Dendritic cell treated with granulocyte-macrophage colony-stimulating factor and Interleukin-4, amounts not matched to agents 40 ng/mL and 50 ng/mL, for 4 days (primary cell): ENCODE measurements around the gene MAOA.
"Not testable (repeated sequence)": the region's sequence is repeated elsewhere in the genome, so short reads cannot be mapped to it uniquely, and the experiment has no call there.

Experiments
- H3K27ac Mint-ChIP-seq: one replicate; pipeline ENCODE4 v1.8.0; 2022; ENCODE audit warnings: mild to moderate bottlenecking, mixed read lengths
- H3K27me3 Mint-ChIP-seq: one replicate; pipeline ENCODE4 v1.8.0; 2022; ENCODE audit warnings: mild to moderate bottlenecking, mixed read lengths
- H3K36me3 Mint-ChIP-seq: one replicate; pipeline ENCODE4 v1.8.0; 2022; ENCODE audit warnings: low read depth, mixed read lengths
- H3K4me1 Mint-ChIP-seq: one replicate; pipeline ENCODE4 v1.8.0; 2022; ENCODE audit warnings: low read depth, mixed read lengths
- H3K4me3 Mint-ChIP-seq: one replicate; pipeline ENCODE4 v1.8.0; 2022; ENCODE audit warnings: mild to moderate bottlenecking, moderate library complexity, mixed read lengths
- H3K9me3 Mint-ChIP-seq: one replicate; pipeline ENCODE4 v1.8.0; 2022; ENCODE audit warnings: mixed read lengths
- intact Hi-C: fragments of 100-400 bp; cut with micrococcal nuclease; formaldehyde crosslinking; loops from one replicate; pipeline ENCODE4 v1.15.0; 2022

MAOA gene

GRCh38 chrX:43643662-43644061, 12.4 kb upstream of the MAOA start:
- H3K9me3 Mint-ChIP-seq = no peaks in the 10 kb centered on the region
- H3K4me3 Mint-ChIP-seq = peak overlapping the region; percentile 17
- H3K36me3 Mint-ChIP-seq = no peaks in the 10 kb centered on the region
- intact Hi-C loops = loop anchor here (5.0 kb wide), 1 partner anchor 36 kb away; no protein-coding TSS in a partner anchor
- no peaks in the 10 kb centered on the region for H3K27me3 Mint-ChIP-seq
- H3K27ac Mint-ChIP-seq = peak overlapping the region; percentile 89
- H3K4me1 Mint-ChIP-seq = peaks cover 27% of the 10 kb centered on the region

- no peaks in the 10 kb centered on the region for H3K27me3 Mint-ChIP-seq
- H3K27ac Mint-ChIP-seq = peak overlapping the region; percentile 89
- no peak overlapping the region for H3K4me3 Mint-ChIP-seq
- H3K4me1 Mint-ChIP-seq = peaks cover 27% of the 10 kb centered on the region
- intact Hi-C loops = loop anchor here (5.0 kb wide), 1 partner anchor 37 kb away; no protein-coding TSS in a partner anchor
- H3K36me3 Mint-ChIP-seq = no peaks in the 10 kb centered on the region
- no peaks in the 10 kb centered on the region for H3K9me3 Mint-ChIP-seq
Observed at GRCh38 chrX:43644124-43644701, 11.9 kb upstream of the MAOA start.

- H3K27me3 Mint-ChIP-seq = no peaks in the 10 kb centered on the region
- peaks cover 19% of the 10 kb centered on the region for H3K4me1 Mint-ChIP-seq
- H3K4me3 Mint-ChIP-seq = no peak overlapping the region
- H3K9me3 Mint-ChIP-seq = no peaks in the 10 kb centered on the region
- intact Hi-C loops = no loop called here
- no peak overlapping the region for H3K27ac Mint-ChIP-seq
- no peaks in the 10 kb centered on the region for H3K36me3 Mint-ChIP-seq
Observed at GRCh38 chrX:43646800-43647199, 9.3 kb upstream of the MAOA start.

GRCh38 chrX:43654431-43655150, 1.5 kb upstream of the MAOA start:
- intact Hi-C loops = loop anchor here (5.0 to 10.0 kb wide), 3 partner anchors 92 to 1730 kb away; partner anchors contain the start of gene CASK

GRCh38 chrX:43655151-43656004, 721 bp upstream of the MAOA start:
- H3K9me3 Mint-ChIP-seq = no peaks in the 10 kb centered on the region
- H3K4me1 Mint-ChIP-seq = peaks cover 11% of the 10 kb centered on the region
- intact Hi-C loops = loop anchor here (5.0 to 10.0 kb wide), 3 partner anchors 93 to 1731 kb away; partner anchors contain the start of gene CASK
- no peaks in the 10 kb centered on the region for H3K27me3 Mint-ChIP-seq
- peaks cover 30% of the 10 kb centered on the region for H3K36me3 Mint-ChIP-seq
- peak overlapping the region; percentile 98 for H3K4me3 Mint-ChIP-seq
- H3K27ac Mint-ChIP-seq = peak overlapping the region; percentile 98

More at GRCh38 chrX:43654431-43655150, 1.5 kb upstream of the MAOA start:
- Mint-ChIP-seq H3K4me1 (peaks cover 11% of the 10 kb centered on the region), H3K36me3 (peaks cover 30% of the 10 kb centered on the region), H3K27ac (peak overlapping the region; percentile 98), H3K4me3 (peak overlapping the region; percentile 98), H3K27me3 (no peaks in the 10 kb centered on the region), H3K9me3 (no peaks in the 10 kb centered on the region)

- Mint-ChIP-seq H3K36me3 (peaks cover 30% of the 10 kb centered on the region), H3K9me3 (no peaks in the 10 kb centered on the region), H3K4me3 (peak overlapping the region; percentile 87), H3K27me3 (no peaks in the 10 kb centered on the region), H3K4me1 (peaks cover 11% of the 10 kb centered on the region), H3K27ac (peak overlapping the region; percentile 98)
- intact Hi-C loops = loop anchor here (5.0 to 10.0 kb wide), 3 partner anchors 95 to 1733 kb away; partner anchors contain the start of gene CASK
Observed at GRCh38 chrX:43657671-43658070, 1.6 kb downstream of the MAOA start.

- H3K4me1 Mint-ChIP-seq = peaks cover 35% of the 10 kb centered on the region
- no peak overlapping the region for H3K27ac Mint-ChIP-seq
- no peaks in the 10 kb centered on the region for H3K27me3 Mint-ChIP-seq
- intact Hi-C loops = no loop called here
- H3K9me3 Mint-ChIP-seq = no peaks in the 10 kb centered on the region
- no peak overlapping the region for H3K4me3 Mint-ChIP-seq
- peaks cover 36% of the 10 kb centered on the region for H3K36me3 Mint-ChIP-seq
Observed at GRCh38 chrX:43661521-43662240, 5.6 kb downstream of the MAOA start.

- intact Hi-C loops = no loop called here
- H3K4me1 Mint-ChIP-seq = peaks cover 27% of the 10 kb centered on the region
- peaks cover 26% of the 10 kb centered on the region for H3K36me3 Mint-ChIP-seq
- H3K9me3 Mint-ChIP-seq = no peaks in the 10 kb centered on the region
- H3K27ac Mint-ChIP-seq = no peak overlapping the region
- no peaks in the 10 kb centered on the region for H3K27me3 Mint-ChIP-seq
- H3K4me3 Mint-ChIP-seq = no peak overlapping the region
Observed at GRCh38 chrX:43663173-43663572, 7.1 kb downstream of the MAOA start.

GRCh38 chrX:43664258-43664657, 8.2 kb downstream of the MAOA start:
- no peaks in the 10 kb centered on the region for H3K27me3 Mint-ChIP-seq
- no peak overlapping the region for H3K4me3 Mint-ChIP-seq
- H3K4me1 Mint-ChIP-seq = peaks cover 27% of the 10 kb centered on the region
- no peak overlapping the region for H3K27ac Mint-ChIP-seq
- H3K9me3 Mint-ChIP-seq = no peaks in the 10 kb centered on the region
- H3K36me3 Mint-ChIP-seq = peaks cover 34% of the 10 kb centered on the region
- intact Hi-C loops = no loop called here

GRCh38 chrX:43664708-43665107, 8.6 kb downstream of the MAOA start:
- no peaks in the 10 kb centered on the region for H3K27me3 Mint-ChIP-seq
- H3K9me3 Mint-ChIP-seq = no peaks in the 10 kb centered on the region
- no peak overlapping the region for H3K4me3 Mint-ChIP-seq
- intact Hi-C loops = no loop called here
- peaks cover 32% of the 10 kb centered on the region for H3K4me1 Mint-ChIP-seq
- peaks cover 39% of the 10 kb centered on the region for H3K36me3 Mint-ChIP-seq
- no peak overlapping the region for H3K27ac Mint-ChIP-seq

GRCh38 chrX:43666311-43666912, 10.3 kb downstream of the MAOA start:
- intact Hi-C loops = no loop called here
- H3K36me3 Mint-ChIP-seq = peaks cover 39% of the 10 kb centered on the region
- peaks cover 32% of the 10 kb centered on the region for H3K4me1 Mint-ChIP-seq
- peak overlapping the region; percentile 11 for H3K27ac Mint-ChIP-seq
- H3K9me3 Mint-ChIP-seq = no peaks in the 10 kb centered on the region
- H3K4me3 Mint-ChIP-seq = no peak overlapping the region
- H3K27me3 Mint-ChIP-seq = no peaks in the 10 kb centered on the region

GRCh38 chrX:43675965-43676628, 20.0 kb downstream of the MAOA start:
- H3K27me3 Mint-ChIP-seq, H3K4me3 Mint-ChIP-seq, H3K9me3 Mint-ChIP-seq, H3K27ac Mint-ChIP-seq, intact Hi-C loops: not testable (repeated sequence)
- Mint-ChIP-seq H3K4me1 (peaks cover 28% of the 10 kb centered on the region), H3K36me3 (peaks cover 21% of the 10 kb centered on the region)
